HEK293 (cell line): ENCODE data around the gene NAPG.

Experiments
- ZNF274 ChIP-seq, 2 experiments: fragments of 200-500 bp in 1 of 2; fragments of 450-650 bp in 1 of 2; sonication (Bioruptor generic) in 1 of 2; formaldehyde crosslinking in 1 of 2; IDR thresholded peaks; 2 replicates each; pipeline versions ENCODE4 v1.5.1 to v1.6.1; 2014 to 2016; ENCODE audit warnings: borderline replicate concordance in 1 of 2, inconsistent platforms in 1 of 2, low read length in 1 of 2, missing biosample characterization in 1 of 2, missing genetic modification characterization in 1 of 2
- ZNF311 ChIP-seq: fragments of 450-650 bp; formaldehyde crosslinking; IDR thresholded peaks from 2 replicates; pipeline ENCODE4 v1.5.1; 2017; ENCODE audit warnings: missing biosample characterization, missing genetic modification characterization, borderline replicate concordance
- ZNF335 ChIP-seq: fragments of 450-650 bp; formaldehyde crosslinking; conservative IDR thresholded peaks from 2 replicates; pipeline ENCODE4 v1.5.1; 2016; ENCODE audit warnings: missing biosample characterization, missing genetic modification characterization
- TF ChIP-seq, protein P1 (sequence below): fragments of 450-650 bp; formaldehyde crosslinking; IDR thresholded peaks from 2 replicates; pipeline ENCODE4 v1.5.1; 2016; ENCODE audit warnings: missing biosample characterization, missing genetic modification characterization
- TF ChIP-seq, protein P2 (sequence below): fragments of 450-650 bp; formaldehyde crosslinking; IDR thresholded peaks from 2 replicates; pipeline ENCODE4 v1.5.1; 2017; ENCODE audit warnings: missing biosample characterization, missing genetic modification characterization
- TF ChIP-seq, protein P3 (sequence below): fragments of 450-650 bp; formaldehyde crosslinking; conservative IDR thresholded peaks from 2 replicates; pipeline ENCODE4 v1.5.1; 2016; ENCODE audit warnings: low read depth, missing biosample characterization, missing genetic modification characterization
- TF ChIP-seq, protein P4 (sequence below): fragments of 450-650 bp; formaldehyde crosslinking; IDR thresholded peaks from 2 replicates; pipeline ENCODE4 v1.5.1; 2017; ENCODE audit warnings: missing biosample characterization, missing genetic modification characterization

DNA sequence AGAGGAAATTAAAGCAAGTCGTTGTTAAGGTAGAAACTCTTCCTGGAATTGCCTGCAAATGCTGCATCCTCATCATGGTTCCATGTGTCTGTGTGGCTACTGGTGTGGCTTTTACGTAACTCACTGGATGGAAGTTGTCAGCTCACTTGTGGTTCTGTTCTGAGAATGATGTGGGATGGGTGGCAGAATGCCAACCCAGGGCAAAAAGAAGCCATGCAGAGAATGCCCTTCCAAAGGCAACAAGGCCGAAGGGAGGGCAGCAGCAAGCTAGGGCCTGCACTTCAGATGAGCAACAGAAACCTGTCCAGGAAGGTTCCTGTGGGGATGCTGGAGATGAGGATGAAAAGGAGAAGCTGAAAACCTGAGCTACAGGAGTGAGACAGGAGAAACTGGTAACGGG is 10.4 kb upstream of the NAPG start:
- TF ChIP-seq, protein P1, sequence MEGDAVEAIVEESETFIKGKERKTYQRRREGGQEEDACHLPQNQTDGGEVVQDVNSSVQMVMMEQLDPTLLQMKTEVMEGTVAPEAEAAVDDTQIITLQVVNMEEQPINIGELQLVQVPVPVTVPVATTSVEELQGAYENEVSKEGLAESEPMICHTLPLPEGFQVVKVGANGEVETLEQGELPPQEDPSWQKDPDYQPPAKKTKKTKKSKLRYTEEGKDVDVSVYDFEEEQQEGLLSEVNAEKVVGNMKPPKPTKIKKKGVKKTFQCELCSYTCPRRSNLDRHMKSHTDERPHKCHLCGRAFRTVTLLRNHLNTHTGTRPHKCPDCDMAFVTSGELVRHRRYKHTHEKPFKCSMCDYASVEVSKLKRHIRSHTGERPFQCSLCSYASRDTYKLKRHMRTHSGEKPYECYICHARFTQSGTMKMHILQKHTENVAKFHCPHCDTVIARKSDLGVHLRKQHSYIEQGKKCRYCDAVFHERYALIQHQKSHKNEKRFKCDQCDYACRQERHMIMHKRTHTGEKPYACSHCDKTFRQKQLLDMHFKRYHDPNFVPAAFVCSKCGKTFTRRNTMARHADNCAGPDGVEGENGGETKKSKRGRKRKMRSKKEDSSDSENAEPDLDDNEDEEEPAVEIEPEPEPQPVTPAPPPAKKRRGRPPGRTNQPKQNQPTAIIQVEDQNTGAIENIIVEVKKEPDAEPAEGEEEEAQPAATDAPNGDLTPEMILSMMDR (tag by site-specific recombination): no peak
- TF ChIP-seq ZNF311 (no peak), ZNF335 (tag by site-specific recombination) (no peak), ZNF274 (IDR thresholded peaks at IDR 0.05; ENCODE audit: low read length) (no peak), ZNF274 (tag by site-specific recombination; IDR thresholded peaks at IDR 0.05; ENCODE audit: borderline replicate concordance) (no peak)
- TF ChIP-seq, protein P2, sequence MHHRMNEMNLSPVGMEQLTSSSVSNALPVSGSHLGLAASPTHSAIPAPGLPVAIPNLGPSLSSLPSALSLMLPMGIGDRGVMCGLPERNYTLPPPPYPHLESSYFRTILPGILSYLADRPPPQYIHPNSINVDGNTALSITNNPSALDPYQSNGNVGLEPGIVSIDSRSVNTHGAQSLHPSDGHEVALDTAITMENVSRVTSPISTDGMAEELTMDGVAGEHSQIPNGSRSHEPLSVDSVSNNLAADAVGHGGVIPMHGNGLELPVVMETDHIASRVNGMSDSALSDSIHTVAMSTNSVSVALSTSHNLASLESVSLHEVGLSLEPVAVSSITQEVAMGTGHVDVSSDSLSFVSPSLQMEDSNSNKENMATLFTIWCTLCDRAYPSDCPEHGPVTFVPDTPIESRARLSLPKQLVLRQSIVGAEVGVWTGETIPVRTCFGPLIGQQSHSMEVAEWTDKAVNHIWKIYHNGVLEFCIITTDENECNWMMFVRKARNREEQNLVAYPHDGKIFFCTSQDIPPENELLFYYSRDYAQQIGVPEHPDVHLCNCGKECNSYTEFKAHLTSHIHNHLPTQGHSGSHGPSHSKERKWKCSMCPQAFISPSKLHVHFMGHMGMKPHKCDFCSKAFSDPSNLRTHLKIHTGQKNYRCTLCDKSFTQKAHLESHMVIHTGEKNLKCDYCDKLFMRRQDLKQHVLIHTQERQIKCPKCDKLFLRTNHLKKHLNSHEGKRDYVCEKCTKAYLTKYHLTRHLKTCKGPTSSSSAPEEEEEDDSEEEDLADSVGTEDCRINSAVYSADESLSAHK (tag by site-specific recombination): no peak
- TF ChIP-seq, protein P3, sequence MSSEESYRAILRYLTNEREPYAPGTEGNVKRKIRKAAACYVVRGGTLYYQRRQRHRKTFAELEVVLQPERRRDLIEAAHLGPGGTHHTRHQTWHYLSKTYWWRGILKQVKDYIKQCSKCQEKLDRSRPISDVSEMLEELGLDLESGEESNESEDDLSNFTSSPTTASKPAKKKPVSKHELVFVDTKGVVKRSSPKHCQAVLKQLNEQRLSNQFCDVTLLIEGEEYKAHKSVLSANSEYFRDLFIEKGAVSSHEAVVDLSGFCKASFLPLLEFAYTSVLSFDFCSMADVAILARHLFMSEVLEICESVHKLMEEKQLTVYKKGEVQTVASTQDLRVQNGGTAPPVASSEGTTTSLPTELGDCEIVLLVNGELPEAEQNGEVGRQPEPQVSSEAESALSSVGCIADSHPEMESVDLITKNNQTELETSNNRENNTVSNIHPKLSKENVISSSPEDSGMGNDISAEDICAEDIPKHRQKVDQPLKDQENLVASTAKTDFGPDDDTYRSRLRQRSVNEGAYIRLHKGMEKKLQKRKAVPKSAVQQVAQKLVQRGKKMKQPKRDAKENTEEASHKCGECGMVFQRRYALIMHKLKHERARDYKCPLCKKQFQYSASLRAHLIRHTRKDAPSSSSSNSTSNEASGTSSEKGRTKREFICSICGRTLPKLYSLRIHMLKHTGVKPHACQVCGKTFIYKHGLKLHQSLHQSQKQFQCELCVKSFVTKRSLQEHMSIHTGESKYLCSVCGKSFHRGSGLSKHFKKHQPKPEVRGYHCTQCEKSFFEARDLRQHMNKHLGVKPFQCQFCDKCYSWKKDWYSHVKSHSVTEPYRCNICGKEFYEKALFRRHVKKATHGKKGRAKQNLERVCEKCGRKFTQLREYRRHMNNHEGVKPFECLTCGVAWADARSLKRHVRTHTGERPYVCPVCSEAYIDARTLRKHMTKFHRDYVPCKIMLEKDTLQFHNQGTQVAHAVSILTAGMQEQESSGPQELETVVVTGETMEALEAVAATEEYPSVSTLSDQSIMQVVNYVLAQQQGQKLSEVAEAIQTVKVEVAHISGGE (tag by site-specific recombination): no peak
- TF ChIP-seq, protein P4, sequence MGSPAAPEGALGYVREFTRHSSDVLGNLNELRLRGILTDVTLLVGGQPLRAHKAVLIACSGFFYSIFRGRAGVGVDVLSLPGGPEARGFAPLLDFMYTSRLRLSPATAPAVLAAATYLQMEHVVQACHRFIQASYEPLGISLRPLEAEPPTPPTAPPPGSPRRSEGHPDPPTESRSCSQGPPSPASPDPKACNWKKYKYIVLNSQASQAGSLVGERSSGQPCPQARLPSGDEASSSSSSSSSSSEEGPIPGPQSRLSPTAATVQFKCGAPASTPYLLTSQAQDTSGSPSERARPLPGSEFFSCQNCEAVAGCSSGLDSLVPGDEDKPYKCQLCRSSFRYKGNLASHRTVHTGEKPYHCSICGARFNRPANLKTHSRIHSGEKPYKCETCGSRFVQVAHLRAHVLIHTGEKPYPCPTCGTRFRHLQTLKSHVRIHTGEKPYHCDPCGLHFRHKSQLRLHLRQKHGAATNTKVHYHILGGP (tag by site-specific recombination): no peak
